ENCODE data around the gene ZBTB16.

Gene ZBTB16

DNA sequence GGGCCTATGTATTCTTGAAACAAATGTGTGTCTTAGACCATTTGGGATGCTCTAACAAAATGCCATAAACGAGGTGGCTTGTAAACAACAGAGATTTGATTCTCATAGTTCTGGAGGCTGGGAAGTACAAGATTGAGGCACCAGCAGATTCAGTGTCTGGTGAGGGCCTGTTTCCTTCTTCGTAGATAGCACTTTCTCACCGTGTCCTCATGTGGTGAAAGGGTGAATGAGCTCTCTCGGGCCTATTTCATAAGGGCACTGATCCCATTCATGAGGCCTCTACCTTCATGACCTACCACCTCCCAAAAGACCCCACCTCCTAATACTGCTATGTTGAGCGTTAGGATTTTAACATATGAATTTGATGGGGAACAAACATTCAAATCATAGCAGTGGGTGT is 230.3 kb downstream of the ZBTB16 start:
- DNase-seq, result no peak

GRCh38 chr11:114290503-114291235 is 231.2 kb downstream of the ZBTB16 start:
- peak; percentile 80 for DNase-seq

DNA sequence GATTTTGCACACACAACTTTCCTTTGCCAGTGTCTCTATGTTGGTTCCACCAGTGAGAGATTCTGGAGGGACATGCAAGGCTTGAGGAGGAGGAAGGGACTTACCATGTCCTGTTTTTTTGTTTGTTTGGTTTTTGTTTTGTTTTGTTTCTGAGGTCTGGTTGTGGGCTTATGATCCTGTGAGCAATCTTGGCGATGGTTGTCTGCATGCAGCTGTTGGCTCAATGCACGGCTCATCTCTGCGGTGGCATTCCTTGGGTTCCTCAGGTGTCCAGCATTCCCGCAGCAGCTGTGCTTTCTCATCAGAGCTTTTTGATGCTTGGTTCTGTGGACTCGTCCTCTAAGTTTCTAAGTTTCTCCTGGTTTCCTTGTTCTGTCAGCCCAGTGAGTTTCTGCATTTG is 231.9 kb downstream of the ZBTB16 start:
- peak; percentile 50 for DNase-seq

DNA sequence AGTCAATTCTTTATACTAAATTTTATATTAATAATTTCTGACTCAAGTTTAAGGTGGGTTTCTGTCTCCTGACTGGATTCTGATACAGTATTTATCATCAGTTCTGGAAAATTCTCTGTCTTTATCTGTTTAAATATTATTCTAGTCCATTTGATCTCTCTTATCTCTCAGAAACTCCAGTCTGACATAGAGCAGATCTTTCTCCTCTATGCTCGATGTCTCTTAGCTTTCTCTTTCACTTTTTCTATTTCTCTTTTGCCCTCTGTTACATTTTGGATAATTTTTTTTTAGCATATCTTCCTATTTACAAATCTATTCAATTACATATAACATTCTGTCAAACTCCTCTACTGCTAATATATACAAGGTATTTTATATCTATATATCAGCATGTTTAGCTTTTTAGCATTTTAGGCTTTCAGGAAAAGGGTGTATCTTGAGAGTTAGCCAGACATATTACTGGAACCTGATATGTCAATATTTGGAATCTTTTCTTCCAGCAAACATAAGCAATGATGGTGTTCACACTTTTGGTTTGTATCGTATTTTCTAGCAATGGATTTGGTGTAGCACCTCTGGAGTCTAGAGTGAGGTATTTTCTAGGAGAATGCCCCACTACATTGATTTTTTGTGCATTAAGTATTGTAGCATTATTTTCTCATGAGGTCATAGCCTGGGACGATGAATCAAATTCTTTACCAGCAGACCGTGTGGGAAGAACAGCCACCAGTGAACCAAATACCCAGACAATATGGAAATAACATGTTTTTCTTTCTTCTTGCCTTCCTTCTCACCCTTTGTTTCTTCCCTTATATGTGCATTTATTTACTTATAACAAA is 232.6 kb downstream of the ZBTB16 start:
- peak; percentile 95 for DNase-seq

DNA sequence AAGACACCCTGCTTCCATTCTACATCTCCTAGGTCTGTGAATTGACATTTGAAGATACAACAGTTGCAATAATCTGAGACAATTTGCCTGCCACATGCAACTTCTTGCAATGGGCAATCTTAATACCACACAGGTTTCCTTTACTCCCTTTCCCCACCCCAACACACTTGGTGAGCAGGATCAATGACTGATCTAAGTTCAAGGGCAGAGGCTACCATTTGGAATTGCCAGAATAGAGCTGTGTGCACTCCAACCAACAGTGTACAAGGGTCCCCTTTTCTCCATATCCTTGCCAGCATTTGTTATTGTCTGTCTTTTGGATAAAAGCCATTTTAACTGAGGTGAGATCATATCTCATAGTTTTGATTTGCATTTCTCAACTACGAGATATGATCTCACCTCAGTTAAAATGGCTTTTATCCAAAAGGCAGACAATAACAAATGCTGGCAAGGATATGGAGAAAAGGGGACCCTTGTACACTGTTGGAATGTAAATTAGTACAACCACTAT is 233.7 kb downstream of the ZBTB16 start:
- no peak for DNase-seq

- DNase-seq, result peak; percentile 98
These were observed 236.4 kb downstream of the ZBTB16 start, which contains the start of gene NNMT for GRCh38 chr11:114295676-114296604. TSS of gene NNMT (plus strand) at chr11:114296399. CDS start at chr11:114296557, 158 bp downstream.

- peak; percentile 40 for DNase-seq
These were observed 237.3 kb downstream of the ZBTB16 start for GRCh38 chr11:114296605-114297372.

GRCh38 chr11:114297806-114298709 is 238.5 kb downstream of the ZBTB16 start:
- DNase-seq, result no peak

GRCh38 chr11:114298710-114299109 is 239.2 kb downstream of the ZBTB16 start:
- DNase-seq, result no peak

Data from fibroblast of skin of back (primary cell).